HepG2 (cell line): ENCODE measurements around the gene PAX4. TPM values are rescaled to one million over a fixed set of nuclear protein-coding genes. Genes with fewer than 3 reads are reported as not detected.

Experiments used
- IKZF1 ChIP-seq: fragments of 450-650 bp; IDR thresholded peaks from 2 replicates; pipeline ENCODE4 v1.7.1; 2016
- SMAD1 ChIP-seq: sonication (generic); formaldehyde crosslinking; IDR thresholded peaks from 2 replicates; pipeline ENCODE4 v1.4.0; 2020; ENCODE audit warnings: missing genetic modification reagents, low read depth, mild to moderate bottlenecking, borderline replicate concordance
- SOX5 ChIP-seq: IDR thresholded peaks from 2 replicates; pipeline ENCODE4 v1.6.1; 2016; ENCODE audit warnings: borderline replicate concordance
- TMF1 ChIP-seq: sonication (generic); formaldehyde crosslinking; IDR thresholded peaks from 2 replicates; pipeline ENCODE4 v1.8.1; 2022; ENCODE audit warnings: low read depth, missing genetic modification reagents
- U2AF2 ChIP-seq: fragments of 200-400 bp; formaldehyde crosslinking; IDR thresholded peaks from 2 replicates; pipeline ENCODE4 v1.6.1; 2017; ENCODE audit warnings: low read depth, mild to moderate bottlenecking, low read length
- ZBTB20 ChIP-seq: sonication (generic); formaldehyde crosslinking; IDR thresholded peaks from 2 replicates; pipeline ENCODE4 v1.8.1; 2023; ENCODE audit warnings: missing genetic modification reagents, low read depth, mild to moderate bottlenecking, borderline replicate concordance
- ZNF263 ChIP-seq: sonication (generic); formaldehyde crosslinking; IDR thresholded peaks from 2 replicates; pipeline ENCODE4 v1.4.0; 2020; ENCODE audit warnings: missing genetic modification reagents
- ZNF432 ChIP-seq: sonication (generic); formaldehyde crosslinking; IDR thresholded peaks from 2 replicates; pipeline ENCODE4 v1.5.0; 2020; ENCODE audit warnings: missing genetic modification reagents, mild to moderate bottlenecking, borderline replicate concordance
- ZSCAN22 ChIP-seq: sonication (generic); formaldehyde crosslinking; IDR thresholded peaks from 2 replicates; pipeline ENCODE4 v1.4.0; 2020; ENCODE audit warnings: mild to moderate bottlenecking, missing genetic modification reagents
- polyA plus RNA-seq, 8 experiments: library from polyadenylated mRNA; depleted of rRNA in 3 of 8; stranded (reverse) in 7 of 8; unstranded in 1 of 8; fragments of >200 nt; fragmentation: Illumina TruSeq in 4 of 8; extraction: Trizol in 4 of 8; gene quantifications; 2 replicates each; pipeline versions ENCODE4 v1.2.1 to v1.2.3, GENCODE V29; 2011 to 2016; ENCODE audit warnings: low read depth in 4 of 8, missing spikeins in 1 of 8, mixed read lengths in 1 of 8; ENCODE audit not compliant: insufficient read depth in 1 of 8
- total RNA-seq, 5 experiments: library from RNA; depleted of rRNA; stranded (reverse); fragments of >200 nt; fragmentation: Illumina TruSeq; extraction: Trizol; gene quantifications; 2 replicates each; pipeline ENCODE4 v1.2.3, GENCODE V29; 2016; ENCODE audit warnings: low read depth in 1 of 5
- TF ChIP-seq, protein P1 (sequence below): sonication (generic); formaldehyde crosslinking; IDR thresholded peaks from 2 replicates; pipeline ENCODE4 v1.4.0; 2020; ENCODE audit warnings: missing genetic modification reagents, low read depth, mild to moderate bottlenecking, borderline replicate concordance
- TF ChIP-seq, protein P2 (sequence below): sonication (generic); formaldehyde crosslinking; IDR thresholded peaks from 2 replicates; pipeline ENCODE4 v1.8.1; 2022; ENCODE audit warnings: mild to moderate bottlenecking, missing genetic modification reagents
- TF ChIP-seq, protein P3 (sequence below): sonication (generic); formaldehyde crosslinking; IDR thresholded peaks from 2 replicates; pipeline ENCODE4 v1.5.1; 2020; ENCODE audit warnings: mild to moderate bottlenecking, missing genetic modification reagents, borderline replicate concordance
- TF ChIP-seq, protein P4 (sequence below): sonication (generic); formaldehyde crosslinking; IDR thresholded peaks from 2 replicates; pipeline ENCODE4 v1.5.0; 2020; ENCODE audit warnings: mild to moderate bottlenecking, missing genetic modification reagents, borderline replicate concordance
- TF ChIP-seq, protein P5 (sequence below): sonication (generic); formaldehyde crosslinking; IDR thresholded peaks from 2 replicates; pipeline ENCODE4 v1.5.1; 2020; ENCODE audit warnings: missing genetic modification reagents, mild to moderate bottlenecking, borderline replicate concordance
- TF ChIP-seq, protein P6 (sequence below): sonication (generic); formaldehyde crosslinking; IDR thresholded peaks from 2 replicates; pipeline ENCODE4 v1.4.0; 2020; ENCODE audit warnings: mild to moderate bottlenecking, missing genetic modification reagents

PAX4 gene
- total and polyA plus RNA-seq, 2 of the 13 experiments (the other 11 are each of a cell fraction or from before 2014, with no cell fraction given) = not detected

DNA sequence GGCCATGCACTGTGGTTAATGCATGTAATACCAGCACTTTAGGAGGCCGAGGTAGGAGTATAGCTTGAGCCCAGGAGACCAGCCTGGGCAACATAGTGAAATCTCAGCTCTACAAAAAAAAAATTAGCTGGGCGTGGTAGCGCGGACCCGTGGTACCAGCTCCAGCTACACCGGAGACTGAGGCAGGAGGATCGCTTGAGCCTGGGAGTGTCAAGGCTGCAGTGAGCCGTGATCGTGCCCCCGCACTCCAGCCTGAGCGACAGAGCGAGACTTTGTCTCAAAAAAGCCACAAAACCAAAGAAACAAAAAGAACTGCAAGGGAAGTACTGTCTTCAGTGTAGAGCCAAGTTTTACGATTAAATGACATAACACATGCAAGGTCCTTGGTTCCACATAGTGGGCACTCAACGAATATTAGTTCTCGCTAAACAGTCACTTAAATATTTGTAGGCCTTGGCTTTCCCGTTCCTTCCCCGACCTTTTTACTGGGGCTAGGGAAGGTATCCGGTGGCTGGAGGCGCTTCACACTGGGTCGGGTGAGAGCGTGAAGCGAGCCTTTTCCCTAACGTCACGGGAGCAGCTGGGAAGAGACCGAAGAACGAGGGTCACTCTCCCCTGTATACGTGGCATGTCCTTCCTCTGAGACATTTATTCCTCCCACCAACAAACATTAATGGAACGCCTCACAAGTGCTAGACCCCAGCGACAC lies 33.1 kb upstream of the PAX4 start (continued):
- TF ChIP-seq U2AF2 = no peak
- TF ChIP-seq ZBTB20 (CRISPR knock-in tag) = peak; percentile 0; the same call in 1 of the 2 replicates
- no peak for TF ChIP-seq SOX5 (CRISPR knock-in tag)
- peak; percentile 37; the same call in 1 of the 2 replicates for TF ChIP-seq SMAD1 (CRISPR knock-in tag)
- TF ChIP-seq, protein P1, sequence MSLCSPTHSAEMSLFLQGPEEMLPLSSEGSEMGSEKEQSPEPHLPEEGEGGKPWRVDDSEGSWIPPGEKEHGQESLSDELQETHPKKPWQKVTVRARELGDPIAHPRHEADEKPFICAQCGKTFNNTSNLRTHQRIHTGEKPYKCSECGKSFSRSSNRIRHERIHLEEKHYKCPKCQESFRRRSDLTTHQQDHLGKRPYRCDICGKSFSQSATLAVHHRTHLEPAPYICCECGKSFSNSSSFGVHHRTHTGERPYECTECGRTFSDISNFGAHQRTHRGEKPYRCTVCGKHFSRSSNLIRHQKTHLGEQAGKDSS (CRISPR knock-in tag) = no peak
- TF ChIP-seq, protein P2, sequence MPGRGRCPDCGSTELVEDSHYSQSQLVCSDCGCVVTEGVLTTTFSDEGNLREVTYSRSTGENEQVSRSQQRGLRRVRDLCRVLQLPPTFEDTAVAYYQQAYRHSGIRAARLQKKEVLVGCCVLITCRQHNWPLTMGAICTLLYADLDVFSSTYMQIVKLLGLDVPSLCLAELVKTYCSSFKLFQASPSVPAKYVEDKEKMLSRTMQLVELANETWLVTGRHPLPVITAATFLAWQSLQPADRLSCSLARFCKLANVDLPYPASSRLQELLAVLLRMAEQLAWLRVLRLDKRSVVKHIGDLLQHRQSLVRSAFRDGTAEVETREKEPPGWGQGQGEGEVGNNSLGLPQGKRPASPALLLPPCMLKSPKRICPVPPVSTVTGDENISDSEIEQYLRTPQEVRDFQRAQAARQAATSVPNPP = no peak
- TF ChIP-seq, protein P3, sequence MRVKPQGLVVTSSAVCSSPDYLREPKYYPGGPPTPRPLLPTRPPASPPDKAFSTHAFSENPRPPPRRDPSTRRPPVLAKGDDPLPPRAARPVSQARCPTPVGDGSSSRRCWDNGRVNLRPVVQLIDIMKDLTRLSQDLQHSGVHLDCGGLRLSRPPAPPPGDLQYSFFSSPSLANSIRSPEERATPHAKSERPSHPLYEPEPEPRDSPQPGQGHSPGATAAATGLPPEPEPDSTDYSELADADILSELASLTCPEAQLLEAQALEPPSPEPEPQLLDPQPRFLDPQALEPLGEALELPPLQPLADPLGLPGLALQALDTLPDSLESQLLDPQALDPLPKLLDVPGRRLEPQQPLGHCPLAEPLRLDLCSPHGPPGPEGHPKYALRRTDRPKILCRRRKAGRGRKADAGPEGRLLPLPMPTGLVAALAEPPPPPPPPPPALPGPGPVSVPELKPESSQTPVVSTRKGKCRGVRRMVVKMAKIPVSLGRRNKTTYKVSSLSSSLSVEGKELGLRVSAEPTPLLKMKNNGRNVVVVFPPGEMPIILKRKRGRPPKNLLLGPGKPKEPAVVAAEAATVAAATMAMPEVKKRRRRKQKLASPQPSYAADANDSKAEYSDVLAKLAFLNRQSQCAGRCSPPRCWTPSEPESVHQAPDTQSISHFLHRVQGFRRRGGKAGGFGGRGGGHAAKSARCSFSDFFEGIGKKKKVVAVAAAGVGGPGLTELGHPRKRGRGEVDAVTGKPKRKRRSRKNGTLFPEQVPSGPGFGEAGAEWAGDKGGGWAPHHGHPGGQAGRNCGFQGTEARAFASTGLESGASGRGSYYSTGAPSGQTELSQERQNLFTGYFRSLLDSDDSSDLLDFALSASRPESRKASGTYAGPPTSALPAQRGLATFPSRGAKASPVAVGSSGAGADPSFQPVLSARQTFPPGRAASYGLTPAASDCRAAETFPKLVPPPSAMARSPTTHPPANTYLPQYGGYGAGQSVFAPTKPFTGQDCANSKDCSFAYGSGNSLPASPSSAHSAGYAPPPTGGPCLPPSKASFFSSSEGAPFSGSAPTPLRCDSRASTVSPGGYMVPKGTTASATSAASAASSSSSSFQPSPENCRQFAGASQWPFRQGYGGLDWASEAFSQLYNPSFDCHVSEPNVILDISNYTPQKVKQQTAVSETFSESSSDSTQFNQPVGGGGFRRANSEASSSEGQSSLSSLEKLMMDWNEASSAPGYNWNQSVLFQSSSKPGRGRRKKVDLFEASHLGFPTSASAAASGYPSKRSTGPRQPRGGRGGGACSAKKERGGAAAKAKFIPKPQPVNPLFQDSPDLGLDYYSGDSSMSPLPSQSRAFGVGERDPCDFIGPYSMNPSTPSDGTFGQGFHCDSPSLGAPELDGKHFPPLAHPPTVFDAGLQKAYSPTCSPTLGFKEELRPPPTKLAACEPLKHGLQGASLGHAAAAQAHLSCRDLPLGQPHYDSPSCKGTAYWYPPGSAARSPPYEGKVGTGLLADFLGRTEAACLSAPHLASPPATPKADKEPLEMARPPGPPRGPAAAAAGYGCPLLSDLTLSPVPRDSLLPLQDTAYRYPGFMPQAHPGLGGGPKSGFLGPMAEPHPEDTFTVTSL (CRISPR knock-in tag) = no peak
- 0 out of 2 replicates have a peak, but pooled peaks have one; percentile 44 for TF ChIP-seq TMF1 (CRISPR knock-in tag)
- no peak for TF ChIP-seq ZSCAN22 (CRISPR knock-in tag)
- TF ChIP-seq ZNF432 (CRISPR knock-in tag) = no peak
- no peak for TF ChIP-seq ZNF263 (CRISPR knock-in tag)
- TF ChIP-seq, protein P4, sequence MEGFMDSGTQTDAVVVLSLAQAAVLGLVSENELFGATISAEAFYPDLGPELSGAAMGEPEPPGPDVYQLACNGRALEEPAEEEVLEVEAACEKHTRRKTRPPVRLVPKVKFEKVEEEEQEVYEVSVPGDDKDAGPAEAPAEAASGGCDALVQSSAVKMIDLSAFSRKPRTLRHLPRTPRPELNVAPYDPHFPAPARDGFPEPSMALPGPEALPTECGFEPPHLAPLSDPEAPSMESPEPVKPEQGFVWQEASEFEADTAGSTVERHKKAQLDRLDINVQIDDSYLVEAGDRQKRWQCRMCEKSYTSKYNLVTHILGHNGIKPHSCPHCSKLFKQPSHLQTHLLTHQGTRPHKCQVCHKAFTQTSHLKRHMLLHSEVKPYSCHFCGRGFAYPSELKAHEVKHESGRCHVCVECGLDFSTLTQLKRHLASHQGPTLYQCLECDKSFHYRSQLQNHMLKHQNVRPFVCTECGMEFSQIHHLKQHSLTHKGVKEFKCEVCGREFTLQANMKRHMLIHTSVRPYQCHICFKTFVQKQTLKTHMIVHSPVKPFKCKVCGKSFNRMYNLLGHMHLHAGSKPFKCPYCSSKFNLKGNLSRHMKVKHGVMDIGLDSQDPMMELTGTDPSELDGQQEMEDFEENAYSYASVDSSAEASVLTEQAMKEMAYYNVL (CRISPR knock-in tag) = no peak
- no peak for TF ChIP-seq IKZF1
- TF ChIP-seq, protein P5, sequence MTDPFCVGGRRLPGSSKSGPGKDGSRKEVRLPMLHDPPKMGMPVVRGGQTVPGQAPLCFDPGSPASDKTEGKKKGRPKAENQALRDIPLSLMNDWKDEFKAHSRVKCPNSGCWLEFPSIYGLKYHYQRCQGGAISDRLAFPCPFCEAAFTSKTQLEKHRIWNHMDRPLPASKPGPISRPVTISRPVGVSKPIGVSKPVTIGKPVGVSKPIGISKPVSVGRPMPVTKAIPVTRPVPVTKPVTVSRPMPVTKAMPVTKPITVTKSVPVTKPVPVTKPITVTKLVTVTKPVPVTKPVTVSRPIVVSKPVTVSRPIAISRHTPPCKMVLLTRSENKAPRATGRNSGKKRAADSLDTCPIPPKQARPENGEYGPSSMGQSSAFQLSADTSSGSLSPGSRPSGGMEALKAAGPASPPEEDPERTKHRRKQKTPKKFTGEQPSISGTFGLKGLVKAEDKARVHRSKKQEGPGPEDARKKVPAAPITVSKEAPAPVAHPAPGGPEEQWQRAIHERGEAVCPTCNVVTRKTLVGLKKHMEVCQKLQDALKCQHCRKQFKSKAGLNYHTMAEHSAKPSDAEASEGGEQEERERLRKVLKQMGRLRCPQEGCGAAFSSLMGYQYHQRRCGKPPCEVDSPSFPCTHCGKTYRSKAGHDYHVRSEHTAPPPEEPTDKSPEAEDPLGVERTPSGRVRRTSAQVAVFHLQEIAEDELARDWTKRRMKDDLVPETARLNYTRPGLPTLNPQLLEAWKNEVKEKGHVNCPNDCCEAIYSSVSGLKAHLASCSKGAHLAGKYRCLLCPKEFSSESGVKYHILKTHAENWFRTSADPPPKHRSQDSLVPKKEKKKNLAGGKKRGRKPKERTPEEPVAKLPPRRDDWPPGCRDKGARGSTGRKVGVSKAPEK (CRISPR knock-in tag) = no peak
- TF ChIP-seq, protein P6, sequence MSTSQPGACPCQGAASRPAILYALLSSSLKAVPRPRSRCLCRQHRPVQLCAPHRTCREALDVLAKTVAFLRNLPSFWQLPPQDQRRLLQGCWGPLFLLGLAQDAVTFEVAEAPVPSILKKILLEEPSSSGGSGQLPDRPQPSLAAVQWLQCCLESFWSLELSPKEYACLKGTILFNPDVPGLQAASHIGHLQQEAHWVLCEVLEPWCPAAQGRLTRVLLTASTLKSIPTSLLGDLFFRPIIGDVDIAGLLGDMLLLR (CRISPR knock-in tag) = 0 out of 2 replicates have a peak, but pooled peaks have one; percentile 35
